Retinal pigment epithelial cell (primary cell): ENCODE data around the gene RASAL2.

ENCODE experiments used
- DNase-seq: peaks from one replicate; pipeline ENCODE4 v3.0.0-alpha.2; 2010; ENCODE audit warnings: low read depth
- H3K4me3 ChIP-seq: 2 replicates; pipeline ENCODE4 v1.5.1; 2011; ENCODE audit warnings: mild to moderate bottlenecking, low read length, control low read depth, moderate library complexity
- TF ChIP-seq, protein P1 (sequence below): conservative IDR thresholded peaks from 2 replicates; pipeline ENCODE4 v1.5.1; 2011; ENCODE audit warnings: low read depth, low read length, control low read depth, inconsistent platforms

Gene RASAL2

DNA sequence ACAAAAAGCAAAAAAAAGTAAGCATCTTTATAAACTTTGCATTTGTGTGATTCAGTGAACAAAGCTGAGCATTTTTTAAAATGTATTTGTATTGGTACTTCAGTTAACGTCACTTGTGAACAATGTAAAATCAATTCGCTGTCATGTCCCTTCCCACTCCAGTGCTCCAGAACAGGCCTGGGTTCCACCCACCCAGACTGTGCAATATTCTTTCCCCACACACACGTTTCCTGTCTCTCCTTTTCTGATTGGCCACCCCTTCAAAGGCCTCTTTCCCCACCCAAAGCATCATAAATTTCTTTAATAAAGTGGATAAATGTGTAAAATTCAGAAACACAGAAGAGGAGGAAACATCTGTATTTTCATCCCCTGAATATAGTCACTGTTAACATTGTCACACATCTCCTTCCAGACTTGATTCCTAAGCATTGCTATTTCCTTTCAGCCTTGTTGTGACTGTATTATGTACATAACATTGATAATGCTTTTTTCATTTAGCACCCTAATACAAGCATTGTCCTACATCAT, 390.9 kb downstream of the RASAL2 start:
- TF ChIP-seq, protein P1, sequence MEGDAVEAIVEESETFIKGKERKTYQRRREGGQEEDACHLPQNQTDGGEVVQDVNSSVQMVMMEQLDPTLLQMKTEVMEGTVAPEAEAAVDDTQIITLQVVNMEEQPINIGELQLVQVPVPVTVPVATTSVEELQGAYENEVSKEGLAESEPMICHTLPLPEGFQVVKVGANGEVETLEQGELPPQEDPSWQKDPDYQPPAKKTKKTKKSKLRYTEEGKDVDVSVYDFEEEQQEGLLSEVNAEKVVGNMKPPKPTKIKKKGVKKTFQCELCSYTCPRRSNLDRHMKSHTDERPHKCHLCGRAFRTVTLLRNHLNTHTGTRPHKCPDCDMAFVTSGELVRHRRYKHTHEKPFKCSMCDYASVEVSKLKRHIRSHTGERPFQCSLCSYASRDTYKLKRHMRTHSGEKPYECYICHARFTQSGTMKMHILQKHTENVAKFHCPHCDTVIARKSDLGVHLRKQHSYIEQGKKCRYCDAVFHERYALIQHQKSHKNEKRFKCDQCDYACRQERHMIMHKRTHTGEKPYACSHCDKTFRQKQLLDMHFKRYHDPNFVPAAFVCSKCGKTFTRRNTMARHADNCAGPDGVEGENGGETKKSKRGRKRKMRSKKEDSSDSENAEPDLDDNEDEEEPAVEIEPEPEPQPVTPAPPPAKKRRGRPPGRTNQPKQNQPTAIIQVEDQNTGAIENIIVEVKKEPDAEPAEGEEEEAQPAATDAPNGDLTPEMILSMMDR = no peak
- DNase-seq = no peak
- no peak overlapping the region for H3K4me3 ChIP-seq

DNA sequence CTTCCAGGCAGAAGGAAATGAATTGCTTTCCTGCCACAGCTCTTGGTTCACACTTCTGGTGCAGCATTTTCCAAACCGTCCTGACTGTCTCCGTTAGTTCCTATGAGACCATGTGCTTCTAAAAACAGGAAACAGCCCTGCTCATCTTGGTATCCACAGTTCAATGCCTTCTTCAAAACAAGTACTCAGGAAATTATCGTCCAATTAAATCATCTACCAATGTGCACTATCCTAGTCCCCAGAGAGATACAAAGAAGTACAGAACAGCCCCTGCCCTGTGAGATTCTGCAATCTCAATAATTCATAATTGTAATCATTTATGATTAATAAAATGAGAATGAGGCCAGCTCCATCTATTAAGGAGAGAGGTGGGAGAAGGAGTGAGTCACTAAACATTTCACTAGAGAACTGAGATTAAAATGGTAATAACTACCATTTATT, 391.7 kb downstream of the RASAL2 start:
- TF ChIP-seq, protein P1 = no peak
- no peak for DNase-seq
- no peak overlapping the region for H3K4me3 ChIP-seq

DNA sequence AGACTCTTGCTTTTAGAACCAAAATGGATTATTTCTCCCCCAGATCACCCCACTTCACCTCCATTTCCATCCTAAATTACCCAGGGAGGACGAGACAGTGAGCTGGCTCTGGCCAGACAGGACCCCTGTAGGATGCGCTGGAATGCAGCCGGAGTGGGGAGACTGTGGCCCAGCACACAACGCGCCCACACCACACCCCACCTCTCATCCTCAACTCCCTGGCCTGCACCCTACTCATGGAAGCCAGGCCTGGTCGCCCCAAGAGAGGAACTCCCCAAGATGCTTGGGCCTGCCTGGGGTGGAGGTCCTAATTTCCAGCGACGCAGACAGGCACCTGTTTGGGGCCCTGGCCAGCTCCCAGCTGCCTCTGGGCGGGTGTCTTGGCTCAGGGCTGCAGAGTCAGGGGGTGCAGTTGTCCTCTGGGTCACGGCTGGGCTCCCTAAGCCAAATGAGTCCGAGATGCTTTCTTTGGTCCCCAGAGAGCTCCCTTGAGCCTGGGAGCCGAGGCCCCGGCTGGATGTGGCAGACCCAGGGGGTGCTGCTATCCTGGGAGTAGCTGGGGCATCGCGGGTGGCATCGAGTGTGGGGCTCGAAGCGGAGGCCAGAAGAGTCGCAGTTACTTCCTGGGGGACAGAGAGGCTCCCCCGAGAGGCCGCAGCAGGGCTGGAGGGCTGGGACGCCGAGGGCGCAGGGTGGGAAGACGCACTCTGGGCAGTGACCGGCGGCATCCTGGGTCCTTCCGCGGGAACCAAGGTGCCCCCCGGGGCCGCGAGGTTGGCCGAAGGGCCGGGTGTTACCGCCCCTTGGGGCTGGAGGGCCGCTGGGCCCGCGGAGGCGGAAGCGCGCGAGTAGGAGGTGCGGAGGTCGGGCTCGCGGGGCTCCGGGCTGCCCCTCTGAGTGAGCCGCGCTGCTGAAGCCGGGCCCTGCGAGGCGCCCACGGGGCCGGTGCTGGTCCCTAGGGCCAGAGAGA, 392.5 kb downstream of the RASAL2 start:
- no peak for DNase-seq
- H3K4me3 ChIP-seq = peak overlapping the region; percentile 37
- TF ChIP-seq, protein P1 = no peak

DNA sequence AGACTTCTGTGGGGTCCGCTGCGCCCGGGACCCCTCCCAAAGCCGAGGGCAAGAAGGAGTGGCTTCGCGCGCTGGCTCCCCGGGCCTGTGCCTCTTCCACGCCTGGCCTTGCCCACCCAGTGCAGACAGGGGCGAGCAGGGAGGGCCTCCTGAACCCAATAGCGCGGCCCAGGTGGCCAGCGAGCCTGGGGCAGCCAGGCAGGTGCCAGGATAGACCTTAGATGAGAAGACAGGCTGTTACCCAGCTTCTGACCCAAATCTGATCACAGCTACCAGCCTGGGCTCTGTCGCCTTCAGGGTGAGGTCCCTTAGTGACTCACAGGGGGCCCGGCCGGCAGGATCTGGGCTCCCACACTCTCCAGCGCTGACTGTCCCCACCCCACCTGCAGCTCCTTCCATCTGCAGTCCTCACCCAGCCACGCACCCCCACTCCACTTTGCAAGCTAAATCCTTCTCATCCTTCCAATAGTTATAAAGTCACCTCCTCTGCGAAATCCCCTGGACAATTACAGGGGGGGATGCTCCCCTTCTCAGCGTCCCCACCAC, 393.2 kb downstream of the RASAL2 start:
- peak overlapping the region; percentile 37 for H3K4me3 ChIP-seq
- TF ChIP-seq, protein P1 = no peak
- DNase-seq = no peak

DNA sequence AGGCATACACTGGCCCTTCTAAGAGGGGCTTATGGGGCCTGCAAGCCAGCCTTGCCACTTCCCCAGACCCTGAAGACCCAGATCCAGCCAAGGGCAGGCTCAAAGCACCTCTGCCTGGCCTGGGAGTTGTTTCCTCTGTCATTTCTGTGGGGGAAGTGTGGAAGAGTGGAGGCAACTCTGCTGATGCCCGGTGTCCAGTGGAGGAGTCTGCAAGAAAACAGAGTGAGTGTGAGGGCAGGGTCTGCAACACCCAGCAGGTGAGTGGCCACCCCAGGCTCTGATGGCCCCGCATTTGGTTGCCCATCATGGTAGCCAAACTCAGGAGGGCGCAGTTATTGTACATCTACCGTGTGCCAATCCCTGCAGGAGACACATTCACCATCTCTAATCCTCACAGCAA, 394.5 kb downstream of the RASAL2 start:
- no peak overlapping the region for H3K4me3 ChIP-seq
- TF ChIP-seq, protein P1 = no peak
- DNase-seq = no peak

DNA sequence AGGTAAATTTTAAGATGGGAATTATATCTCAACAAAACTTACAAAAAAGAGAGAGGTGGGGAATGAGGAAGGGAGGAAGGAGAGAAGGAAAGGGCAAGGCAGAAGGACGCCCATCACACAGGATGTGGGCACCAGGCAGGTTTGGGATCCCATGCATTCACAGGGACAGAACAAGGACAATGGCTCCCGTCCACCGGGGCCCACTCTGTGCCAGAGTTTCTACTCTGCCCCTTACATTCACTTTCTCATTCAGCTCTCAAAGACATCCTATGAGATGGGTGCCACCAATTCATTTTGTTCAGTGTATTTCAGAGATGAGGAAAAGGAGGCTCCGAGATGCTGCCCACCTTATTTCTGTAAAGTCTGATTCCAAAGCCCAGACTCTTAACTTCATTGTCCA, 395.5 kb downstream of the RASAL2 start:
- TF ChIP-seq, protein P1 = no peak
- no peak overlapping the region for H3K4me3 ChIP-seq
- DNase-seq = no peak
